K562 (cell line): ENCODE results near the gene BAIAP2. TPM values are rescaled to one million over a fixed set of nuclear protein-coding genes. Genes with fewer than 3 reads are reported as not detected.

Experiments used
- ARID1B ChIP-seq: fragments of 450-650 bp; IDR thresholded peaks from 2 replicates; pipeline ENCODE4 v1.6.1; 2016; ENCODE audit warnings: antibody characterized with exemption, mild to moderate bottlenecking, inconsistent platforms
- BACH1 ChIP-seq: fragments of 200-800 bp; sonication (Bioruptor generic); IDR thresholded peaks from 2 replicates; pipeline ENCODE4 v1.6.1; 2016; ENCODE audit warnings: missing genetic modification characterization, missing compliant biosample characterization
- BHLHE40 ChIP-seq: IDR thresholded peaks from 2 replicates; pipeline ENCODE4 v1.6.1; 2011; ENCODE audit warnings: low read length, improper control_type of control experiment
- CBX2 ChIP-seq: fragments of 200-600 bp; sonication (generic); IDR thresholded peaks from one replicate; pipeline ENCODE4 v1.6.1; 2012; ENCODE audit warnings: mild to moderate bottlenecking, low read length, inconsistent platforms; ENCODE audit not compliant: insufficient read depth, poor library complexity, severe bottlenecking
- ETV1 ChIP-seq: fragments of 450-650 bp; conservative IDR thresholded peaks from 2 replicates; pipeline ENCODE4 v1.6.1; 2016; ENCODE audit warnings: missing genetic modification characterization, control low read depth, low read depth, missing compliant biosample characterization
- FUS ChIP-seq: fragments of 200-400 bp; formaldehyde crosslinking; optimal IDR thresholded peaks from 2 replicates; pipeline ENCODE3; 2017; ENCODE audit warnings: low read depth, low read length
- LEF1 ChIP-seq: fragments of 450-650 bp; IDR thresholded peaks from 2 replicates; pipeline ENCODE4 v1.6.1; 2016; ENCODE audit warnings: mild to moderate bottlenecking
- NFXL1 ChIP-seq: fragments of 450-650 bp; formaldehyde crosslinking; IDR thresholded peaks from 2 replicates; pipeline ENCODE4 v1.4.0; 2021; ENCODE audit warnings: mild to moderate bottlenecking
- NR3C1 ChIP-seq: sonication (generic); formaldehyde crosslinking; IDR thresholded peaks from 2 replicates; pipeline ENCODE4 v1.8.1; 2022; ENCODE audit warnings: missing genetic modification reagents
- POLR3G ChIP-seq: IDR thresholded peaks from 2 replicates; pipeline ENCODE4 v1.6.1; 2011; ENCODE audit not compliant: insufficient read length, insufficient replicate concordance; ENCODE audit errors: extremely low read depth
- PPARD ChIP-seq: fragments of 250-450 bp; sonication (Bioruptor Pico); IDR thresholded peaks from 2 replicates; pipeline ENCODE4 v1.8.0; 2022; ENCODE audit warnings: inconsistent platforms, mild to moderate bottlenecking, moderate library complexity
- ZNF184 ChIP-seq: sonication (generic); formaldehyde crosslinking; IDR thresholded peaks from 2 replicates; pipeline ENCODE4 v1.5.0; 2020; ENCODE audit warnings: missing genetic modification reagents
- ZSCAN32 ChIP-seq: fragments of 450-650 bp; formaldehyde crosslinking; IDR thresholded peaks from 2 replicates; pipeline ENCODE4 v1.4.0; 2020; ENCODE audit warnings: mild to moderate bottlenecking, moderate library complexity
- polyA plus RNA-seq, 8 experiments: library from polyadenylated mRNA; depleted of rRNA in 4 of 8; stranded (reverse) in 5 of 8; unstranded in 3 of 8; fragments of >200 nt; fragmentation: Nextera tagmentation in 2 of 8; fragmentation: Illumina TruSeq in 1 of 8; extraction: Ambion mirVana in 2 of 8; extraction: Trizol in 1 of 8; gene quantifications; 2 replicates each; pipeline versions ENCODE4 v1.2.1 to v1.2.3, GENCODE V29; 2011 to 2014; ENCODE audit warnings: inconsistent platforms in 1 of 8, missing spikeins in 1 of 8
- total RNA-seq, 7 experiments: library from RNA; depleted of rRNA in 6 of 7; stranded (reverse); fragments of >200 nt in 6 of 7; fragmentation: Illumina TruSeq in 2 of 7; extraction: Trizol in 2 of 7; gene quantifications; 2 replicates each; pipeline versions ENCODE4 v1.2.1 to v1.2.3, GENCODE V29; 2011 to 2021; ENCODE audit warnings: low replicate concordance in 1 of 7
- TF ChIP-seq, protein P1 (sequence below): fragments of 150-350 bp; conservative IDR thresholded peaks from 2 replicates; pipeline ENCODE4 v1.6.1; 2014; ENCODE audit warnings: low read length
- TF ChIP-seq, protein P2 (sequence below): fragments of 250-450 bp; sonication (Bioruptor Pico); IDR thresholded peaks from 2 replicates; pipeline ENCODE4 v1.4.0; 2020; ENCODE audit warnings: borderline replicate concordance
- TF ChIP-seq, protein P3 (sequence below): fragments of 450-650 bp; formaldehyde crosslinking; conservative IDR thresholded peaks from 2 replicates; pipeline ENCODE4 v1.4.0; 2022; ENCODE audit warnings: mild to moderate bottlenecking, missing genetic modification characterization
- TF ChIP-seq, protein P4 (sequence below): fragments of 250-450 bp; sonication (Bioruptor Pico); IDR thresholded peaks from 2 replicates; pipeline ENCODE4 v1.5.0; 2021

Gene BAIAP2
- total and polyA plus RNA-seq, 9 of the 15 experiments (the other 6 are each of a cell fraction or from before 2014, with no cell fraction given) = 2.3 to 51.6 (median 18.4) TPM

DNA sequence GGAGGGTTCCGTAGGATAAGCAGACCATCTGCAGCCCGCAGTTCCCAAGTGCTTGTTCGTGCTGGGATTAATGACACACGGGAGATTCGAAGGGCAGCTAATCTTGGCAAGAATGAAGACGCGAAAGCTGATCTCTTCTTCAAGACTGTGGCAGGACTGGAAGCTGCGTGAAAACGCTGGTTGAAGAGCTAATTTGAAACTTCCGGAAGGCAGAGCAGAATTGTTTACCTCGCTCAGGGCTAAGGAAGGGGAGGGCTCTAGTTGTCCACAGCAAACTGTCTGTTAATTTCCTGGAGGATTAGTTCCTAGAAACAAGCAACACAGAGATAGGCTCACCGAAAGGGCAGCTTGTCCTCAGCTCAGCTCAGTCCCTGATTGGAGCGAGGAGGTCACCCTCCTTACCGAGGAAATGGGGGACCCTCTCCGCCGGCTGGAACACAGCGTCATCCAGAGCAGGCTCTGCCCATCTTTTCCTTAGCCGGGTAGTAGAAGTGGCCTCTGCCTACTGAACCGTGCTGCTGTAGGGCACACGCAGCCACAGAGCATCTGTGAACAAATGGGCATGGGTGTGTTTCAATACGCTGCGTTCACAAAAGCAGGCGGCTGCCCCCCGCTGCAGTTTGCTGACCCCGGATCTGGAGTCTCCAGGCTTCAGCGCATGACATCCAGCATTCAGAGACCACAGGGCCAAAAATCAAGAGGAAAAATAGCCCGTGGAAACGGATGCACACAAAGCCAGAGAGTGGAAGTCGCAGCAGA is 16.7 kb upstream of the BAIAP2 start (continued):
- TF ChIP-seq, protein P1, sequence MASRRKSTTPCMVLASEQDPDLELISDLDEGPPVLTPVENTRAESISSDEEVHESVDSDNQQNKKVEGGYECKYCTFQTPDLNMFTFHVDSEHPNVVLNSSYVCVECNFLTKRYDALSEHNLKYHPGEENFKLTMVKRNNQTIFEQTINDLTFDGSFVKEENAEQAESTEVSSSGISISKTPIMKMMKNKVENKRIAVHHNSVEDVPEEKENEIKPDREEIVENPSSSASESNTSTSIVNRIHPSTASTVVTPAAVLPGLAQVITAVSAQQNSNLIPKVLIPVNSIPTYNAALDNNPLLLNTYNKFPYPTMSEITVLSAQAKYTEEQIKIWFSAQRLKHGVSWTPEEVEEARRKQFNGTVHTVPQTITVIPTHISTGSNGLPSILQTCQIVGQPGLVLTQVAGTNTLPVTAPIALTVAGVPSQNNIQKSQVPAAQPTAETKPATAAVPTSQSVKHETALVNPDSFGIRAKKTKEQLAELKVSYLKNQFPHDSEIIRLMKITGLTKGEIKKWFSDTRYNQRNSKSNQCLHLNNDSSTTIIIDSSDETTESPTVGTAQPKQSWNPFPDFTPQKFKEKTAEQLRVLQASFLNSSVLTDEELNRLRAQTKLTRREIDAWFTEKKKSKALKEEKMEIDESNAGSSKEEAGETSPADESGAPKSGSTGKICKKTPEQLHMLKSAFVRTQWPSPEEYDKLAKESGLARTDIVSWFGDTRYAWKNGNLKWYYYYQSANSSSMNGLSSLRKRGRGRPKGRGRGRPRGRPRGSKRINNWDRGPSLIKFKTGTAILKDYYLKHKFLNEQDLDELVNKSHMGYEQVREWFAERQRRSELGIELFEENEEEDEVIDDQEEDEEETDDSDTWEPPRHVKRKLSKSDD = no peak
- no peak for TF ChIP-seq CBX2
- no peak for TF ChIP-seq POLR3G
- no peak for TF ChIP-seq NR3C1 (CRISPR knock-in tag)
- TF ChIP-seq NFXL1 = no peak
- TF ChIP-seq ETV1 = peak; percentile 93
- TF ChIP-seq BACH1 = 0 out of 2 replicates have a peak, but pooled peaks have one; percentile 56
- no peak for TF ChIP-seq PPARD (CRISPR knock-in tag)
- no peak for TF ChIP-seq ZSCAN32 (CRISPR knock-in tag)
- TF ChIP-seq BHLHE40 = no peak
- TF ChIP-seq ZNF184 = no peak
- TF ChIP-seq, protein P2, sequence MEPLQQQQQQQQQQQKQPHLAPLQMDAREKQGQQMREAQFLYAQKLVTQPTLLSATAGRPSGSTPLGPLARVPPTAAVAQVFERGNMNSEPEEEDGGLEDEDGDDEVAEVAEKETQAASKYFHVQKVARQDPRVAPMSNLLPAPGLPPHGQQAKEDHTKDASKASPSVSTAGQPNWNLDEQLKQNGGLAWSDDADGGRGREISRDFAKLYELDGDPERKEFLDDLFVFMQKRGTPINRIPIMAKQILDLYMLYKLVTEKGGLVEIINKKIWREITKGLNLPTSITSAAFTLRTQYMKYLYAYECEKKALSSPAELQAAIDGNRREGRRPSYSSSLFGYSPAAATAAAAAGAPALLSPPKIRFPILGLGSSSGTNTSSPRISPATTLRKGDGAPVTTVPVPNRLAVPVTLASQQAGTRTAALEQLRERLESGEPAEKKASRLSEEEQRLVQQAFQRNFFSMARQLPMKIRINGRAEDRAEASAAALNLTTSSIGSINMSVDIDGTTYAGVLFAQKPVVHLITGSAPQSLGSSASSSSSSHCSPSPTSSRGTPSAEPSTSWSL (CRISPR knock-in tag) = no peak
- TF ChIP-seq, protein P3, sequence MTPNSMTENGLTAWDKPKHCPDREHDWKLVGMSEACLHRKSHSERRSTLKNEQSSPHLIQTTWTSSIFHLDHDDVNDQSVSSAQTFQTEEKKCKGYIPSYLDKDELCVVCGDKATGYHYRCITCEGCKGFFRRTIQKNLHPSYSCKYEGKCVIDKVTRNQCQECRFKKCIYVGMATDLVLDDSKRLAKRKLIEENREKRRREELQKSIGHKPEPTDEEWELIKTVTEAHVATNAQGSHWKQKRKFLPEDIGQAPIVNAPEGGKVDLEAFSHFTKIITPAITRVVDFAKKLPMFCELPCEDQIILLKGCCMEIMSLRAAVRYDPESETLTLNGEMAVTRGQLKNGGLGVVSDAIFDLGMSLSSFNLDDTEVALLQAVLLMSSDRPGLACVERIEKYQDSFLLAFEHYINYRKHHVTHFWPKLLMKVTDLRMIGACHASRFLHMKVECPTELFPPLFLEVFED (CRISPR knock-in tag) = no peak
- 0 out of 2 replicates have a peak, but pooled peaks have one; percentile 37 for TF ChIP-seq LEF1
- no peak for TF ChIP-seq ARID1B
- TF ChIP-seq FUS = no peak
- TF ChIP-seq, protein P4, sequence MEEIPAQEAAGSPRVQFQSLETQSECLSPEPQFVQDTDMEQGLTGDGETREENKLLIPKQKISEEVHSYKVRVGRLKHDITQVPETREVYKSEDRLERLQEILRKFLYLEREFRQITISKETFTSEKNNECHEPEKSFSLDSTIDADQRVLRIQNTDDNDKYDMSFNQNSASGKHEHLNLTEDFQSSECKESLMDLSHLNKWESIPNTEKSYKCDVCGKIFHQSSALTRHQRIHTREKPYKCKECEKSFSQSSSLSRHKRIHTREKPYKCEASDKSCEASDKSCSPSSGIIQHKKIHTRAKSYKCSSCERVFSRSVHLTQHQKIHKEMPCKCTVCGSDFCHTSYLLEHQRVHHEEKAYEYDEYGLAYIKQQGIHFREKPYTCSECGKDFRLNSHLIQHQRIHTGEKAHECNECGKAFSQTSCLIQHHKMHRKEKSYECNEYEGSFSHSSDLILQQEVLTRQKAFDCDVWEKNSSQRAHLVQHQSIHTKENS = no peak
